ENCODE results near the gene FLNB. TPM values are rescaled to one million over a fixed set of nuclear protein-coding genes. Genes with fewer than 3 reads are reported as not detected.

FLNB gene
- total RNA-seq, 1 experiment from 2014 or later = 41.2 TPM

DNA sequence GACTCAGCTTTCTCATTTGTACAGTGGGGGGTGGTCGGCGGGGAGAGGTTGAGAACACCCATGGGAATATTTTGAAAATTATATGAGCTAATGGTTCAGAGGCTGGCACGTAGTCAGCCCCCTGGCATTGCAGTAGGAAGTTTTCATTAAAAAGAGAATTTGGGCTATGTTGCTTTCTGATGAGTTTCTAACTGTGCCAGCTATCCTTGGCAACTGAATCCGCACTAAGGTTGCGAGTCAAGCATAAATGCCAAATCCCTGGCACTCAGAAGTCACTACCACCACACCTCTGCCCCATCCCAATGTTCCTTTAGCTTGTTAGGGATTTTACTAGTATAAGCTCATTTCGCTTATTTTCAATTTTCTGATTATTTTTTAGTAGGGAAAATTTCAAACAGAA, 111.0 kb downstream of the FLNB start:
- Histone ChIP-seq H3K4me3 (ENCODE audit: low read depth, low read length, poor library complexity, severe bottlenecking) (no peak overlapping the region), H3K9me3 (ENCODE audit: low read depth, low read length, poor library complexity, severe bottlenecking) (no peaks in the 10 kb centered on the region), H3K27me3 (replicated peaks; ENCODE audit: insufficient read depth, low read depth, low read length, poor library complexity) (no peaks in the 10 kb centered on the region), H3K27ac (ENCODE audit: low read depth, low read length, poor library complexity, severe bottlenecking) (no peak overlapping the region), H3K4me1 (ENCODE audit: insufficient read depth, low read length, poor library complexity, severe bottlenecking) (no peaks in the 10 kb centered on the region), H3K36me3 (ENCODE audit: insufficient read depth, low read length, poor library complexity, severe bottlenecking) (no peaks in the 10 kb centered on the region)
- intact Hi-C loops (cut with micrococcal nuclease; ENCODE audit: unreplicated experiment) = no loop called here
- BruUV-seq (replicated peaks) = no TSS peak
- no peak for DNase-seq (ENCODE audit: low spot score)
- ChIA-PET POLR2A (ENCODE audit: low non-redundant PET) (no interaction called here), CTCF (no interaction called here)
- TF ChIP-seq EZH2 (IDR thresholded peaks at IDR 0.05; ENCODE audit: borderline replicate concordance, low read depth, low read length, poor library complexity, severe bottlenecking) = no peak
- TF ChIP-seq, protein P1, sequence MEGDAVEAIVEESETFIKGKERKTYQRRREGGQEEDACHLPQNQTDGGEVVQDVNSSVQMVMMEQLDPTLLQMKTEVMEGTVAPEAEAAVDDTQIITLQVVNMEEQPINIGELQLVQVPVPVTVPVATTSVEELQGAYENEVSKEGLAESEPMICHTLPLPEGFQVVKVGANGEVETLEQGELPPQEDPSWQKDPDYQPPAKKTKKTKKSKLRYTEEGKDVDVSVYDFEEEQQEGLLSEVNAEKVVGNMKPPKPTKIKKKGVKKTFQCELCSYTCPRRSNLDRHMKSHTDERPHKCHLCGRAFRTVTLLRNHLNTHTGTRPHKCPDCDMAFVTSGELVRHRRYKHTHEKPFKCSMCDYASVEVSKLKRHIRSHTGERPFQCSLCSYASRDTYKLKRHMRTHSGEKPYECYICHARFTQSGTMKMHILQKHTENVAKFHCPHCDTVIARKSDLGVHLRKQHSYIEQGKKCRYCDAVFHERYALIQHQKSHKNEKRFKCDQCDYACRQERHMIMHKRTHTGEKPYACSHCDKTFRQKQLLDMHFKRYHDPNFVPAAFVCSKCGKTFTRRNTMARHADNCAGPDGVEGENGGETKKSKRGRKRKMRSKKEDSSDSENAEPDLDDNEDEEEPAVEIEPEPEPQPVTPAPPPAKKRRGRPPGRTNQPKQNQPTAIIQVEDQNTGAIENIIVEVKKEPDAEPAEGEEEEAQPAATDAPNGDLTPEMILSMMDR (conservative IDR thresholded peaks at IDR 0.05; ENCODE audit: low read depth, low read length) = no peak

GRCh38 chr3:58120075-58120812, 112.0 kb downstream of the FLNB start:
- no peaks in the 10 kb centered on the region for H3K4me1 ChIP-seq (ENCODE audit: insufficient read depth, low read length, poor library complexity, severe bottlenecking)
- DNase-seq (ENCODE audit: low spot score) = no peak

DNA sequence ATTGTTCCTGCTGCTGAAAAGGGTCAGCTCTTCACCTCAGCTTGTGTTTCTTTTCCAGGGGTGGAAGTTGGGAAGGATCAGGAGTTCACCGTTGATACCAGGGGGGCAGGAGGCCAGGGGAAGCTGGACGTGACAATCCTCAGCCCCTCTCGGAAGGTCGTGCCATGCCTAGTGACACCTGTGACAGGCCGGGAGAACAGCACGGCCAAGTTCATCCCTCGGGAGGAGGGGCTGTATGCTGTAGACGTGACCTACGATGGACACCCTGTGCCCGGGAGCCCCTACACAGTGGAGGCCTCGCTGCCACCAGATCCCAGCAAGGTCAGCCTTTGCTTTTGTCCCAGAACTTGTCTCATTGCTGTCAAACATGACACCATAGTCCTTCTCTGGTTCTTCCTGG, 113.0 kb downstream of the FLNB start:
- TF ChIP-seq EZH2 (IDR thresholded peaks at IDR 0.05; ENCODE audit: borderline replicate concordance, low read depth, low read length, poor library complexity, severe bottlenecking) = no peak
- TF ChIP-seq, protein P1 (conservative IDR thresholded peaks at IDR 0.05; ENCODE audit: low read depth, low read length) = no peak
- ChIA-PET CTCF (no interaction called here), POLR2A (ENCODE audit: low non-redundant PET) (no interaction called here)
- H3K36me3 ChIP-seq (ENCODE audit: insufficient read depth, low read length, poor library complexity, severe bottlenecking) = no peaks in the 10 kb centered on the region
- BruUV-seq (replicated peaks) = no TSS peak
- H3K27ac ChIP-seq (ENCODE audit: low read depth, low read length, poor library complexity, severe bottlenecking) = no peak overlapping the region
- DNase-seq (ENCODE audit: low spot score) = no peak
- no peaks in the 10 kb centered on the region for H3K27me3 ChIP-seq (replicated peaks; ENCODE audit: insufficient read depth, low read depth, low read length, poor library complexity)
- intact Hi-C loops (cut with micrococcal nuclease; ENCODE audit: unreplicated experiment) = no loop called here
- H3K4me3 ChIP-seq (ENCODE audit: low read depth, low read length, poor library complexity, severe bottlenecking) = no peak overlapping the region
- no peaks in the 10 kb centered on the region for H3K4me1 ChIP-seq (ENCODE audit: insufficient read depth, low read length, poor library complexity, severe bottlenecking)
- H3K9me3 ChIP-seq (ENCODE audit: low read depth, low read length, poor library complexity, severe bottlenecking) = no peaks in the 10 kb centered on the region

More at GRCh38 chr3:58120075-58120812, 112.0 kb downstream of the FLNB start:
- H3K36me3 ChIP-seq (ENCODE audit: insufficient read depth, low read length, poor library complexity, severe bottlenecking) = no peaks in the 10 kb centered on the region
- H3K27ac ChIP-seq (ENCODE audit: low read depth, low read length, poor library complexity, severe bottlenecking) = no peak overlapping the region
- CTCF ChIA-PET = no interaction called here
- H3K4me3 ChIP-seq (ENCODE audit: low read depth, low read length, poor library complexity, severe bottlenecking) = no peak overlapping the region
- POLR2A ChIA-PET (ENCODE audit: low non-redundant PET) = no interaction called here
- no TSS peak for BruUV-seq (replicated peaks)
- no peaks in the 10 kb centered on the region for H3K27me3 ChIP-seq (replicated peaks; ENCODE audit: insufficient read depth, low read depth, low read length, poor library complexity)
- intact Hi-C loops (cut with micrococcal nuclease; ENCODE audit: unreplicated experiment) = no loop called here
- no peaks in the 10 kb centered on the region for H3K9me3 ChIP-seq (ENCODE audit: low read depth, low read length, poor library complexity, severe bottlenecking)
- TF ChIP-seq EZH2 (IDR thresholded peaks at IDR 0.05; ENCODE audit: borderline replicate concordance, low read depth, low read length, poor library complexity, severe bottlenecking) = no peak
- TF ChIP-seq, protein P1 (conservative IDR thresholded peaks at IDR 0.05; ENCODE audit: low read depth, low read length) = no peak

Measured in A673 (cell line).